Measurements from ENCODE around the gene CACHD1. TPM values are rescaled to one million over a fixed set of nuclear protein-coding genes. Genes with fewer than 3 reads are reported as not detected.

Gene CACHD1
- total RNA-seq, 1 donor from 2014 or later, result not detected

DNA sequence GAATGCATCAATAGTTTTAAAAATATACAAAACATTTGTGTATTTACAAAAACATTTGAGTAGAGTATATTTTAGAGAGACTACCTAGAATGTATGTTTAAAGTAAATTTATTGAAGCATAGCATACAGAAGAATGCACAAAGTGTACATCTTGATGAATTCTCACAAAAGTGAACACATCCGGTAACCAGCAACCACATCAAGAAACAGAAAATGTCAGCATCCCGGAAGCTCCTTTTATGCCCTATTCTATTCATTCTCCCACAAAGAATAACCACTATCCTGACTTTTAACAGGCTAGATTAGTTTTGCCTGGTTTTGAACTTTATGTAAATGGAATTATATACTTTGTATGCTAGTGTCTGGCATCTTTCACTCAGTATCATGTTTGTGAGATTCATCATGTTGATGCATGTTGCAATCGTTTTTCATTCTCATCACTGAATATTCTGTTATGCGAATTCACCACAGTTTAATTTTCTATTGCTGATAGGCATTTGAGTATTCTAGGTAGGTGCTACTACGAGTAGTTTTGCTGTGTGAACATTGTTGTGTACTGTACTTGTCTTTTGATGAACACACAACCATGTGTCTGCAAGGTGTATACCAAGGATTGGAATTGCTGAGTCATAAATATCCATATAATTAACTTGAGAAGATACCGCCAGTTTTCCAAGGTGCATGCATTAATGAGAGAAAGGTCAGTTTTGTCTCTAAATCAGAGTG, 75.4 kb downstream of the CACHD1 start:
- no peak for DNase-seq (ENCODE audit: low read depth)

DNA sequence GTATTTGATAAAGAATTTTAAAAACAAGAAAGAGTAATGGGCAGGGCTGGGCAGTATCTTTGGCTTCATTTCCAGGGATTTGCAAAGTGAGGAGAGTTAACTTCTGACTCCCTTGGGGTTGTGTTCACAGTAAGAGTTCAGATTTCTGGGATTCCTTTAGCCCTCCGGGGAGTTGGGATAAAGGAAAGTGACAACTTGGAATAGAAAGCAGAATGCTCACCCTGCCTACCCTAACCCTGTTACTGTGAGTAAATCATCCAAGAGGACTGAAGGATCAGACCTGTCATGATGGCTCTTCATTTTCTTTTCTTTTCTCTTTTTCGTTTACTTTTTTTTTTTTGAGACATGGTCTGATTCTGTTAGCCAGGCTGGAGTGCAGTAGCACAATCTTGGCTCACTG, 76.1 kb downstream of the CACHD1 start:
- no peak for DNase-seq (ENCODE audit: low read depth)

GRCh38 chr1:64549464-64550239, 79.7 kb downstream of the CACHD1 start:
- no peak for DNase-seq (ENCODE audit: low read depth)

GRCh38 chr1:64550510-64550909, 80.6 kb downstream of the CACHD1 start:
- DNase-seq (ENCODE audit: low read depth), result no peak

GRCh38 chr1:64550946-64551605, 81.1 kb downstream of the CACHD1 start:
- no peak for DNase-seq (ENCODE audit: low read depth)

DNA sequence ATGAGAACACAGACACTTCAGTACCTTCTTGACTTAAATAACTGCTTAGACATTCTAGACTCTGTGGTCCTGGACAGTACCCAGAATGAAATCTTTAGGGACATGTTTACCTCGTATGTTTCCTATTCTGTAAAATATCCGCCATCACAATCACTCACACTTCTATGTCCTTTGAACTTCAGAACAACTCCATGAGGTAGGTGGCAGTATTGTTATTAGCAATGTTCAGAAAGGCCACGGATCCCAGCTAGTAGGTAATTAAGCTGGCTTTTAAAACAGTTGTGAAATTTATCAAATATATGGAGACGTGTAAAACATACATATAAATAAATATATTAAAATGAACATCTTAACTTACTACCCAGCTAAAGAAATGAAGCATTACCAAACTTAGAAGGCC, 83.4 kb downstream of the CACHD1 start:
- no peak for DNase-seq (ENCODE audit: low read depth)

GRCh38 chr1:64555947-64556346, 86.0 kb downstream of the CACHD1 start:
- no peak for DNase-seq (ENCODE audit: low read depth)

DNA sequence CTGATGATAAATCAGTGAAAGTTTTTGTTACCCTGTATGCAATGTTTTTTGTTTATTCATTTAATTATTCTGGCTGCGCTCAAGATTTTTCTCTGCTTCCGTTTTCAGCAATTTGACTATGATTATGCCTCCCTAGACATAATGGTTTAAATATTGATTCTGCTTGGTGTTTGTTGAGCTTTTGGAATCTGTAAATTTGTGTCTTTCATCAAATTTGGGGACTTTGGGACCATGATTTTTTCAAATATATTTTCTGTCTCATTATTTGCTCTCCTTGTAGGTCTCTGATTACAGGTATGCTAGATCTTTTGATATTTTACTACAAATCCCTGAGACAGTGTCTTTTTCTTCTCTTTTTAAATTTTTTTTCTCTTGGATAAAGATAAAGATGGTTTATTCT, 92.1 kb downstream of the CACHD1 start:
- DNase-seq (ENCODE audit: low read depth), result no peak

- no peak for DNase-seq (ENCODE audit: low read depth)
Measured at GRCh38 chr1:64563958-64564565, 94.1 kb downstream of the CACHD1 start.

DNA sequence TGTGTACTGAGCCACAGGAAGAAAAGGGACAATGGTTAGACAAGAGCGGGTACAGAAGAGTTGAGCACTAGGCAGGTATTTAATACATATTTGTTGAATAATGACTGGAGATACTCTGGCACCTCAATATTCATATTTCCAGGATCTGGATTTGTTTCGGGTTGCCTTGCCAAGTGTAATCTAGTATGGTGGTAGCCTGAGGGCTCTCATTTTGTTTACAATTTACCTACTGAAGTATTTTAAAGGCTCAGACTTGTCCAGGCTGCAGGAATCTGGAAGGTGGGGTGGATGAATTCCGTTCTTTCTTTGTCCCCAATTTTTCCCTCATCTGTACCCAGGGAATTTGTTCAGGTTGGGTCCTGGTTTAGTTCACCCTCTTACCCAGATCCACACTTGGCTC, 95.0 kb downstream of the CACHD1 start:
- DNase-seq (ENCODE audit: low read depth), result no peak

DNA sequence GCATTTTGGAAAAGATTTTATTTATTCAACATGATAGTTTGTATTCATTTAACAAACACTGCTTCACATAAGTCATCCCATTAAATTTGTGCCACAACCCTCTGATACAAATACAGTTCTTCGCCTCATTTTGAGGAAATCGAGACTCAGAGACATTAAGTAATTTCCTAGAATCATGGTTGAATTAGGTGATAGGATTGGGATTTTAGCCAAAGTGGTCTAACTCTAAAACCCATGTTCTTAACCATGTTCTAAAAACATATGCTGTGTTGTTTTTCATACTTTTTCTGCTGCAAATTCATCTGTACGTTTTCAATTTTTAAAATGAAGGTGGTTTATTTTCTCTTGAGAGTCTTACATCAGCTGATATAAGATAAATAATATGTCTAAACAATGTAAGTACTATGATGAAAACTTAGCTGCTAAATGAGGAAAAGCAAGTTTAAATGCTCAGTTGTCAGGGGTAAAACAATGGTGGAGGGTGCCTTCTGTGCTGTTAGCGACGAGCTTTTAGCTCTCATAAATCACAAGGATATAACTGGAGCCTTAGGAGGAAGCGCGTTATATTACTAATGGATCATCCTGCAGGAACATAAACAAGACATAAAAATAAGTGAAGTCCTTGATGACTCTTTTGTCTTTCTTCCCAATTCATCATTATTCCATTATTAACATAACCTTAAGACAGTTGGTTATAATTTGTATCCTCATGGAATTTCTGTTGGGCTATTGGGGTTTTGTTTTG, 97.7 kb downstream of the CACHD1 start:
- no peak for DNase-seq (ENCODE audit: low read depth)

- DNase-seq (ENCODE audit: low read depth), result no peak
Measured at GRCh38 chr1:64568171-64568450, 98.2 kb downstream of the CACHD1 start.

DNA sequence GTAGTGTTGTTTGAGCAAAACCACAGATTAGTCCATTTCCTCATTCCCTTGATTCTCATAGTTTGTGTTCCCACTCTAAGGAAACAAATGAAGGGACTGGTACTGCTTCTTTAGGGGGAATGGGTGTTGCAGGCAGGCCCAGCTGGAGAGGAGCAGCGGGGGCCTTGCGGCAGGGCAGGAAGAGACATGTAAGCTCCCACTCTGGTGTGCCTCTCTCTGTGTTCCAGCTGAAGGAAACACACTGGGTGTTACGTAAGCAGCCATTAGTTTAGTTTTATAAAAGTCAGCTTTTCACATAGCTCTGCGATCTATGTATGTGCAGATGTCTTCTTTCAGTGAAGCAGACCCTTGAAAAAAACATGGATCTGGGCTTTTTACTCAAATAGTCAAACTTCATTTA, 99.5 kb downstream of the CACHD1 start:
- no peak for DNase-seq (ENCODE audit: low read depth)

GRCh38 chr1:64570267-64570855, 100.4 kb downstream of the CACHD1 start:
- no peak for DNase-seq (ENCODE audit: low read depth)

DNA sequence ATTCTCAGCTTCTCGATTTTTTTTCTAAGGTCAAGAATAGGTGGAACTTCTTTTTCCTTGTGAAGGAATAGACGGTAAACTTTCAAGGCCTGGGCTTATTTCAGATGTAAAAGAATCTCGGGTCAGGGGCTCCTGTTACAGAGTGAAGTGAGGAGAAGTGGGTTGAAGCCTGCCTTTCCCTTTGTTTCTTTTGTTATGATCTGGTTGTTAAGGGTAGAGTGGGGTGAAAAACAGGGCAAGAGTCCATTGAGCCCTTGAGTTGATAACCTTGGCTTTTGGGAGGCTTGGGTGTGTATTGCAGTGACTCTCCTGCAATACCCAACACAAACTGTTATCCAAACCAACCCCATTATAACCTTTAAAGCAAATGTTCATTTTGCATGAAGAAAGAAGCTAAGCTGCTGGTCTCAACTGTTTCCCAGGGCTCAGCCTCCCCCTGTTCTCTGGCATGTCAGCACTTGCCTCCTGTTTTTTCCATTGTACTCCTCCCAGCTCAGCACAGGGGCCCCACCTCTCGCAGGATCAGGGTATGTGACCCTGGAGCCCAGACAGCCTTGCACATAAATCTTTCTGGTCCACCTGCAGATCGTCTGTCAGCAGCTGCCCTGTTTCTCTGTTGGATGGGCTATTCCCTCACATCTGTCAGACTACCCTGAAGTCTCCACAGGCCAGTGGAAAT, 102.4 kb downstream of the CACHD1 start:
- no peak for DNase-seq (ENCODE audit: low read depth)

GRCh38 chr1:64574301-64574700, 104.4 kb downstream of the CACHD1 start:
- peak; percentile 2 for DNase-seq (ENCODE audit: low read depth)

- no peak for DNase-seq (ENCODE audit: low read depth)
Measured at GRCh38 chr1:64575881-64576676, 106.2 kb downstream of the CACHD1 start.

DNA sequence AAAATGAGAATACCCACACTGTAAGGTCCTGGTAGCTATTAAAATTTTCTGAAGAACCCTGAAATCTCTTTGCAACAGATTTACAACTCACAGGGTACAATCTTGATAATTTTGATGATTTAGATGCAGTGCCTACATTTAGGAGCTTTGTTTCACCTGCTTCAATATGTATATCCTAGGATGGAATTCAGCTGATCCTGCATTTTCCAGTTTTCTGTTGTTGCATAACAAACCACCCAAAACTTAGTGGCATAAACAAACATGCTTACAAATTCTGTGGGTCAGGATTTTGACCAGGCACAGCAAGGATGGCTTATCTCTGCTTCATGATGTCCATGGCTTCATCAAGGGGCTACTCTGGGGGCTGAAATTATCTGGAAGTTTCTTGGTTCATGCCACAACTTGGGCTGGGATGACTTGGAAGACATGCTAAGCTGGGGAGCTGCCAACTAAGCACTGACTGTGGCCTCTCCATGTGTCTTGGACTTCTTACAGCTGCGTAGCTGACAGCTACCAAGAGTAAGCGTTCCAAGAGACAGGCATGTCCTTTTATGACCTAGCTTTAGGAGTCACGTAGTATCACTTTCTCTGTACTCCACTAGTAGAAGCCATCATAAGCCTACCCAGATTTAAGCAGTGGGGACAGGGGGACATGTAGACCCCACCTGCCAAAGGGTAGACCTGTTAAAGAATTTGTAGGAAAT, 108.5 kb downstream of the CACHD1 start:
- no peak for DNase-seq (ENCODE audit: low read depth)

- DNase-seq (ENCODE audit: low read depth), result no peak
Measured at GRCh38 chr1:64579767-64580166, 109.8 kb downstream of the CACHD1 start.

All from myocyte (in vitro differentiated cells).